Activated CD8-positive, alpha-beta memory T cell treated with anti-CD3 and anti-CD28 coated beads for 1 hour (primary cell): Measurements from ENCODE around the gene CCDC88C.

ENCODE experiments used
- DNase-seq, 2 donors: peaks; one replicate each; pipeline ENCODE4 v3.0.0-alpha.2; 2020; ENCODE audit warnings: low read depth in 1 of 2; ENCODE audit errors: extremely low read depth in 1 of 2

CCDC88C gene

GRCh38 chr14:91380610-91381371, 36.8 kb downstream of the CCDC88C start:
- no peak for DNase-seq

GRCh38 chr14:91380123-91380522, 37.5 kb downstream of the CCDC88C start:
- no peak for DNase-seq

DNA sequence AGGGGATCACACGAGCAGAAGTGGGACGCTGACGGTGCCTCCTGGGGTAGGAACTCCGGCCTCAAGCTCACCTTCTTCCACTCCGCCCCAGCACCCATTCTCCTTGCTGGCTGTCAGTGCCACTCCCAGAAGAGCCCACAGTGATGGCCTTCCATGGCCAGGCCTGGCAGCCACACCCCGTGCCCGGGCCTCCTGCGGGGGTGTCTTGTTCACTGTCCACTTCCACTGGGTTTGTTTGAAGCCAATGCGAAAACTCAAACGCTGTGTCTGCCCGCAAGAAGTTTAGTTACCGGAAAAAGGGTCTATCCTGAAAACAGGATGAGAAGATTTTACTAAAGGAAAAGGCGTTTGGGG, 38.1 kb downstream of the CCDC88C start:
- DNase-seq, result no peak

GRCh38 chr14:91378930-91379578, 38.6 kb downstream of the CCDC88C start:
- DNase-seq, result no peak

DNA sequence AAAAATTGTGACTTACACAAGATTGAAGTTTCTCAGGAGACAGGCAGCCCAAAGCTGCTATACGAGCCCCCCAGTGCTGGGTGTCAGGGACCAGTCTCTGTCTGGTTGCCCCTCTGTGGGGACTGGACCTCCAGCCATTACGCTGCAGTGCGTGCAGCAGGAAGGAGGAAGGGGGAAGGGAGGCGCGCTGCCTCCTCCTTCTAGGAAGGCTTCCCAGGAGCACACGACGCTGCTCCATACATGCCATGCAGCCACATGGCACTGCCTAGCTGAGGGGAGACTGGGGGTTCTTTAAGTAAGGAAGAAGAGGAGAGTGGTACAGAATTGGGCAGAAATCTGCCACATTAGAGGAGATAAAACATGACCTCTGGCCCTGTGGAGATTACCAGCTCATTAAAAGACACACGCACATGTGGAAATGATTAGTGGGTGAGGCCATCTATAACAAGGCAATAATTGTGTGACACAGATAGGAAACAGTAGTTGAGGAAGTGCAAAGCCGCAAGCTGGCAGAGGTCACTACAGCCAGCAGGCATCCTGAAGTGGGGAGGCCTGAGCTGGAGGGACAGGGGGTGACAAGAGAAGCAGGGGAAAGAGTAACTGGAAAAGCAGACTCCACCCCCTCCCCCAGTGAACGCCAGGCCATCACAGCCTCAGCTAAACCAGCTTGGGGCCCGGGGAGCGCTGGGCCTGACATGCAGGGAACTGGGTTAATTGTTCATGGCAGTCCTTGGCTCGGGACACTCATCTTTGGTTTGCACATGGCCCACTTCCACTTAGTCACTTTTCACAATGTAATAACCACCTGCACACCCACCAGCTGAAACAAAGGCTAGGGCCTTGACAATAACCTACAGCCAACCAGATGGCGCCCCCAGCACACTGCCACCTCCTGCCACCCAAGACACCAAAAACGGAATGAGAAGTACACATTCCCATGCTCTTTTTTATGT, 39.6 kb downstream of the CCDC88C start:
- DNase-seq, result no peak

DNA sequence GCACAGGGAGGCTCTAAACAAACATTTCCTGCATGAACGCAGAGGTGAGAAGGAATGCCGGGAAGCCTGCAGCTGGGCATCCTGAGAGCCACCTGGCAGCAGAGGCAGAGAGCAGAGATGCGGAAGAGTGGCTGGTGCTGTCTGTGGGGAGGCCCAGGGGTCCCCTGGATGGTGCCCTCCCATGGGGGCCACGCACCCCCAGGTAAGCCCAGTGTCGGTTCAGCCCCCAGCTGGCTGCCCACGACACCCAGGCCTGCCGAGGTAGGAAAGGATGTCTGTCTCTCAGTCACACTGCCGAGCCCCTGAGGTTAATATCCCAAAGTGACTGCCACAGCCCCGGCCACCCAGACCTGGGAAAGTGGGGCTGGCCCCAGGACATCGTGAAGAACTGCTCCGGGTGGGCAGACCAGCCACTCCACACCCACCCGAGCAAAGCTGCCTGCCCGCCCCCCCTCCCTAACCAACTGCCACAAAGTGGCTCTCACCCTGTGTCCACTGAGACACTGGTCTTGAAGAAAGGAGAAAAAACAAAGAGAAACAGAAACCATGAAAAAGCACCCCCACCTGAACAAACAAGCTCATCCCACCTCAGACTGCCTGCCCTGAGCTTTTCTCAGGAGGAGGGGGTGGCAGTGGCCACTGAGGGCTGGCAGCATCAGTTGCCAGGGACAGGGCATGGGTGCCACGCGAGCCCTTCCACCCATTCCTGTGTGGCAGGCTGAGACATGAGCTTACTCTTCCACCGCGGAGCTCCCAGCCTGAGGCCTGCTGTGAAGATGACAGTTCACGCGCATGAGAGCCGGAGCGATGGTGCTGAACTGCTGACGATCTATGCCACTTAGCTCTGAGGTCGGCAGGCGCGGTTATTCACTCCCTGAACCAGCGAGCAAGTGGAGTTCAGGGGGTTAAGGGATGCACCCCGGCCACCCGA, 40.8 kb downstream of the CCDC88C start:
- DNase-seq, result no peak

- no peak for DNase-seq
Measured at GRCh38 chr14:91375720-91376452, 41.7 kb downstream of the CCDC88C start.

DNA sequence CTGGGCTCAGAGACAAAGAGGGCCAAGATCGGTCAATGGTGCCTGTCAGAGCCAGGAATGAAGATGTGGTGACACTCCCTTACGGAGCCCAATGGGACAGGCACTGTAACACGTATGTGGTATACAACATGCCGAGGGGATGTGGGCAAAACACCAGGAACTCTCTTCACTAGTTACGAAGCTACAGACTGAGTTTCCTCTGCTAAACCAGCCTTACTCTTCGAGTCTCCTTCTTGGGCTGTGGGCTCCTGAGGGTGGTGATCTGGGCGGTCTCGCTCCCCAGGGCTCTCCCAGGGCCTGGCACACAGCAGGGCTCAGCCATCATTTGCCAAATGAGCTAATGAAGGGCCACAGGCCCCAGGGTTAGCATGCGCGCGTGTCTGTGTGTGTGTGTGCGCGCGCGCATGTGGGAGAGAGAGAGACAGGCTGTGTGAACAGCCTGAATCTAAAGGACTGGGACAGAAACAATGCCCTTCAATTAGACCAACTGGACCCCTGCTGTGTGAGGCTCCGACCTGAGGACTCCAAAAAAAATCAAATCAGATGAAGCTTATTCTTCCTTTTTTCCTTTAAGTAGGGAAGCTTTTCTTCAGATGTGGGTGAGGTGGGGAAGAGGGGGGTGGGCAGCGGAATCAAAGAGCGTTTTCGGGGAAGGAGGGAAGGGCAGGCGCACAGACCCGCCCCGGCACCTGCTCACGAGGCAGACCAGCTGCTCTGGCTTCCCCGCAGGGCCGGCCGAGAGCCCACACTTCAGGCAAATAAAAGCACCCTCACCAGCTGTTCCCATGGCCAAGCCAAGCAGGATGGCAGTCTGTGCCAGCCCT, 42.5 kb downstream of the CCDC88C start:
- DNase-seq, result no peak

DNA sequence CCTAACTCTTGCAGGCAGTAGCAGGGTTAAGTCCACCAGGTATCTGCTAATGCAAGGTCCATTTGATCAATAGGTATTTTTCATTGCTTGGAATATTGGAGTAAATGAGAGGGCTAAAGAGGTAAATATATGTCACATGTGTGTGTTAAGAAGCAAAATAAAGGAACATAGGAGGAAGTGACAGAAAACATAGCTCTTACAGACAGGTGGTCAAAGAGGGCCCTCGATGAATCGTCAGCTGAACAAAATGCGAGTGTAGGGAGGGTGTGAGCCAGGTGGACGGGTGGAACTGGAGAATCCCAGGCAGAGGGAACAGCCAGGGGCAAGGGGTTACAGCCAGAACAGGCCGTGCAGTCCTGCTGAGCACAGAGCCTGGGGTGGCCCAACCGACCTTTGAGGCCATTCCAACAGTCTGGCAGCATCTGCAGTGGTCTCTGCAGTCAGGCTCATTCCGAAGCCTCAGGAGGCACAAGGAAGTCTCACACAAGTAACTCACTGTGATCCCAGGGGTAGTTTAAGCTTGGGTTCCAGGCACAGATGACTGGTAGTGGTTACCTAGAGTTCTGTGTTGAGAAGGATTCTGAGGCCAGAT, 43.2 kb downstream of the CCDC88C start:
- no peak for DNase-seq

GRCh38 chr14:91373591-91374254, 43.9 kb downstream of the CCDC88C start:
- DNase-seq, result peak in 1 of 2 donors; percentile 30

- DNase-seq, result no peak
Measured at GRCh38 chr14:91372671-91373495, 44.7 kb downstream of the CCDC88C start.

GRCh38 chr14:91371990-91372375, 45.6 kb downstream of the CCDC88C start:
- no peak for DNase-seq

GRCh38 chr14:91371011-91371989, 46.3 kb downstream of the CCDC88C start:
- DNase-seq, result no peak

DNA sequence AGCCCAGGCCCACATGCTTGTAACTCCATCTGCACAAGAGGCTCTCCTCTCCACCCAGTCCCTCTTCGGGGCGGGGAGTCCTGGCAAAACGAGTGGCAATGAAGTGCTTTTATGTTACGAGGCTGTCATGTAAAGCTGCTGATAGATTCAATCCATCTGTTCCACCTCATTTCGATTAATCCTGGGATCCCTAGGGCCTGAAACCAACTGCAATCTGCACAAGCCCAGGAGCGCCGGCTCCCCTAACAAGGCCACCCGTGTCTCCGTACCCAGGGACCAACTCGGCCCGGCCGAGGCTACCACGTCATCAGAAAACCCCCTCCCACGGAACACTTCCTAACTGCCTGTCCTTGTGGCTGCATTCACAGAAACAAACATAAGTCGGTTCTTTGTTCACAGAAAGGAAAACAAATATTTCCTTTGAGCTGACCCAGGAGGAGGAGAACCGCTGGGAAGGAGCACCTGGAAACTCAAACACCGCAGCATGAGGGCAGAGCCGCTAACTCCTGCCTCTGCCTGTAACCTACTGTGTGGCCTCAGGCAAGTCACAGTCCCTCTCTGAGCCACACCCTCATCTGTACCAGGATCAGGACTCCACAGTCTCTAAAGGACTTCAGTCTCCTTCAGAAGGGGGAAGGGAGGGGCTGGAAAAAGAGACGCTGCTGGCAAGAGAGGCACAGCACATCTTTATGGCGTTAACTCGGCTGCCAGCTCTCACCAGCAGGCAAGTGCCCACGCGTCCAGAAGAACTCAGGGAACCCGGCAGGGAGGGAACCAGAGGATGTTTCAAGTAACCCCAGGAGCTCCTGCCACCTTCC, 47.8 kb downstream of the CCDC88C start:
- no peak for DNase-seq

DNA sequence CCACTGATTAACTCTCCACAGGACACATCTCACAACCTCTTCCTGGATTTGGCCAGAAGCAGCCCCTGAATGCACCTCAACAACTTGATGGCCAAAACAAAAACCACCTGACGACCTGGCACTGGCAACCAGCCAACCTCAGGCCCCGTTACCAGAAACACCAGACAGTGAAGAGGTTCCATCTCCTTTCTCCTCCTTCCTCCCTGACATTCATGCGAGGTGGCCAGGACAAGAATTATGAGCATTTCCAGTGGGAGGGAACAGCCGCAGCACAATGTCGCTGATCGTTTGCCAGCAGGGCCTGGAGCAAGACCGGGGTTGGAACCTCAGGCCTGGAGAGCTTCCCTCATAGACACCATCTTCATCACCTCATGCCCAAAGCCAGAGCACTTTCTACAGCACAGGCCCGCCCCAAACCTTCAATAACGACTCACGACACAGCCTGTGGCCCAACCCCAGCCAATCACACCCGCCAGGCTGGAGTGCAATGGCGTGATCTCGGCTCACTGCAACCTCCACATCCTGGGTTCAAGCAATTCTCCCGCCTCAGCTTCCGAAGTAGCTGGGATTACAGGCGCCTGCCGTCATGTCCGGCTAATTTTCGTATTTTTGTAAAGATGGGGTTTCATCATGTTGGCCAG, 48.7 kb downstream of the CCDC88C start:
- DNase-seq, result no peak
